CD14-positive monocyte (primary cell): Measurements from ENCODE around the gene PIP5K1B. TPM values are rescaled to one million over a fixed set of nuclear protein-coding genes. Genes with fewer than 3 reads are reported as not detected.

Experiments
- DNase-seq, 3 donors: peaks; one replicate each; pipeline ENCODE4 v3.0.0-alpha.2; 2011 to 2022
- H2AFZ ChIP-seq: 2 replicates; pipeline ENCODE4 v1.6.0; 2012; ENCODE audit warnings: mild to moderate bottlenecking, low read depth, low read length, inconsistent platforms; ENCODE audit not compliant: insufficient read depth, poor library complexity, severe bottlenecking
- H3K27ac ChIP-seq, 2 donors: 1 replicate in 1 of 2; 2 replicates in 1 of 2; pipeline ENCODE4 v1.5.1; 2012 to 2013; ENCODE audit warnings: low read length in 2 of 2, control low read depth in 1 of 2, inconsistent platforms in 1 of 2, low read depth in 1 of 2, mild to moderate bottlenecking in 1 of 2
- H3K27me3 ChIP-seq, 2 donors: one replicate each; pipeline versions ENCODE4 v1.6.0 to v1.6.1; 2011 to 2013; ENCODE audit warnings: low read length in 2 of 2; ENCODE audit not compliant: control insufficient read depth in 2 of 2, insufficient read depth in 2 of 2
- H3K36me3 ChIP-seq, 2 donors: replicated peaks in 1 of 2; 1 replicate in 1 of 2; 2 replicates in 1 of 2; pipeline versions ENCODE4 v1.5.1 to v1.6.1; 2012 to 2013; ENCODE audit warnings: low read length in 2 of 2, control low read depth in 1 of 2, inconsistent platforms in 1 of 2, mild to moderate bottlenecking in 1 of 2; ENCODE audit not compliant: insufficient read depth in 2 of 2, control insufficient read depth in 1 of 2
- H3K4me1 ChIP-seq, 2 donors: 1 replicate in 1 of 2; 2 replicates in 1 of 2; pipeline versions ENCODE4 v1.5.1 to v1.6.1; 2012 to 2013; ENCODE audit warnings: low read length in 2 of 2, control low read depth in 1 of 2, inconsistent platforms in 1 of 2, mild to moderate bottlenecking in 1 of 2, moderate library complexity in 1 of 2; ENCODE audit not compliant: insufficient read depth in 2 of 2, control insufficient read depth in 1 of 2
- H3K4me2 ChIP-seq: replicated peaks from 2 replicates; pipeline ENCODE3; 2012; ENCODE audit warnings: low read length, moderate library complexity, mild to moderate bottlenecking; ENCODE audit not compliant: poor library complexity, severe bottlenecking; ENCODE audit errors: extremely low read depth
- H3K4me3 ChIP-seq, 3 experiments: fragments of 200-600 bp in 1 of 3; sonication (generic) in 1 of 3; replicated peaks in 1 of 3; 1 replicate in 2 of 3; 2 replicates in 1 of 3; pipeline ENCODE4 v1.5.1; 2011 to 2013; ENCODE audit warnings: low read length in 3 of 3, mild to moderate bottlenecking in 3 of 3, control low read depth in 2 of 3, low read depth in 2 of 3, inconsistent platforms in 1 of 3, moderate library complexity in 1 of 3
- H3K79me2 ChIP-seq: 2 replicates; pipeline ENCODE4 v1.6.0; 2012; ENCODE audit warnings: mild to moderate bottlenecking, control low read depth, inconsistent platforms, low read length, moderate library complexity; ENCODE audit not compliant: insufficient read depth
- H3K9ac ChIP-seq: 2 replicates; pipeline ENCODE4 v1.6.0; 2017; ENCODE audit warnings: low read length, mild to moderate bottlenecking; ENCODE audit not compliant: insufficient read depth, poor library complexity, severe bottlenecking
- H3K9me3 ChIP-seq, 2 donors: replicated peaks in 1 of 2; 1 replicate in 1 of 2; 2 replicates in 1 of 2; pipeline versions ENCODE4 v1.5.1 to v1.6.1; 2012 to 2013; ENCODE audit warnings: low read length in 2 of 2, control low read depth in 1 of 2; ENCODE audit not compliant: control insufficient read depth in 1 of 2, insufficient read depth in 1 of 2
- H4K20me1 ChIP-seq: 2 replicates; pipeline ENCODE4 v1.6.0; 2012; ENCODE audit warnings: mild to moderate bottlenecking, low read length, control low read depth, moderate library complexity; ENCODE audit not compliant: insufficient read depth
- H3K27ac Mint-ChIP-seq, 7 donors: one replicate each; pipeline ENCODE4 v1.8.0; 2020; ENCODE audit warnings: mild to moderate bottlenecking in 7 of 7, mixed read lengths in 7 of 7, moderate library complexity in 6 of 7, inconsistent platforms in 2 of 7
- H3K27me3 Mint-ChIP-seq, 3 donors: one replicate each; pipeline ENCODE4 v1.8.0; 2021 to 2022; ENCODE audit warnings: low read depth in 3 of 3, mild to moderate bottlenecking in 3 of 3, mixed read lengths in 3 of 3, moderate library complexity in 3 of 3, inconsistent platforms in 1 of 3
- H3K36me3 Mint-ChIP-seq, 2 donors: one replicate each; pipeline ENCODE4 v1.8.0; 2020; ENCODE audit warnings: mixed read lengths in 2 of 2, inconsistent platforms in 1 of 2, mild to moderate bottlenecking in 1 of 2
- H3K4me1 Mint-ChIP-seq: one replicate; pipeline ENCODE4 v1.8.0; 2020; ENCODE audit warnings: mild to moderate bottlenecking, mixed read lengths
- H3K4me3 Mint-ChIP-seq, 2 donors: one replicate each; pipeline ENCODE4 v1.8.0; 2020; ENCODE audit warnings: mild to moderate bottlenecking in 2 of 2, mixed read lengths in 2 of 2, moderate library complexity in 1 of 2
- H3K9me3 Mint-ChIP-seq, 7 donors: one replicate each; pipeline ENCODE4 v1.8.0; 2020 to 2022; ENCODE audit warnings: mixed read lengths in 7 of 7, mild to moderate bottlenecking in 6 of 7, moderate library complexity in 6 of 7, inconsistent platforms in 2 of 7
- CTCF ChIP-seq: fragments of 200-600 bp; IDR thresholded peaks from one replicate; pipeline ENCODE4 v1.8.0; 2022; ENCODE audit warnings: antibody characterized with exemption, mild to moderate bottlenecking
- WGBS: methylation state at CpG from one replicate; pipeline ENCODE4 v1.1.5; 2013; ENCODE audit warnings: missing lambda C conversion rate; ENCODE audit not compliant: insufficient coverage; 5-methylcytosine and 5-hydroxymethylcytosine counted together
- intact Hi-C, 2 donors: fragments of 100-400 bp; cut with micrococcal nuclease; formaldehyde crosslinking; loops; one replicate each; pipeline versions ENCODE4 v1.15.0 to v1.15.1; 2023
- polyA plus RNA-seq, 3 donors: library from polyadenylated mRNA; depleted of rRNA in 1 of 3; unstranded in 2 of 3; stranded (reverse) in 1 of 3; fragments of 300-500 nt in 2 of 3; fragments of >200 nt in 1 of 3; fragmentation: Illumina TruSeq in 2 of 3; gene quantifications; 1 replicate in 2 of 3; 2 replicates in 1 of 3; pipeline ENCODE4 v1.2.3, GENCODE V29; 2012 to 2021

Gene PIP5K1B
- polyA plus RNA-seq, 3 donors, result 0.18 to 4.1 (median 0.87) TPM

- no peaks in the 10 kb centered on the region for H3K36me3 ChIP-seq
- WGBS, result no CpG with 5 or more reads among the region's 3 CpGs
- H3K4me3 ChIP-seq, result no peak overlapping the region
- Mint-ChIP-seq H3K4me1 (peaks cover 18% of the 10 kb centered on the region), H3K27me3 (peaks cover 0 to 2% (median 0%) of the 10 kb centered on the region in 3 donors), H3K27ac (peak overlapping the region in 3 of 7 donors; percentile 18 to 31 (median 29)), H3K9me3 (peaks cover 0 to 4% (median 0%) of the 10 kb centered on the region in 7 donors), H3K36me3 (peaks cover 1 to 23% of the 10 kb centered on the region in 2 donors), H3K4me3 (no peak overlapping the region)
- no peaks in the 10 kb centered on the region for H3K27me3 ChIP-seq
- H3K4me1 ChIP-seq, result peaks cover 12 to 13% of the 10 kb centered on the region in 2 donors
- H2AFZ ChIP-seq, result no peak overlapping the region
- no peaks in the 10 kb centered on the region for H3K9me3 ChIP-seq
- TF ChIP-seq CTCF, result no peak
- no peaks in the 10 kb centered on the region for H3K79me2 ChIP-seq
- no peak overlapping the region for H3K4me2 ChIP-seq
- no peak overlapping the region for H3K9ac ChIP-seq
- peak overlapping the region in 1 of 2 donors; percentile 11 for H3K27ac ChIP-seq
- H4K20me1 ChIP-seq, result peaks cover 23% of the 10 kb centered on the region
- intact Hi-C loops, result no loop called here
- DNase-seq, result no peak
Measured at GRCh38 chr9:68964102-68964541, 259.1 kb downstream of the PIP5K1B start.

GRCh38 chr9:68964765-68965164 is 259.7 kb downstream of the PIP5K1B start:
- DNase-seq, result no peak
- intact Hi-C loops, result no loop called here
- H4K20me1 ChIP-seq, result peaks cover 26% of the 10 kb centered on the region
- no peak for TF ChIP-seq CTCF
- H3K9me3 Mint-ChIP-seq, result peaks cover 0 to 4% (median 0%) of the 10 kb centered on the region in 7 donors
- H3K27ac Mint-ChIP-seq, result peak overlapping the region in 1 of 7 donors; percentile 31
- H3K4me3 Mint-ChIP-seq, result no peak overlapping the region
- H3K4me3 ChIP-seq, result no peak overlapping the region
- peak overlapping the region in 1 of 2 donors; percentile 11 for H3K27ac ChIP-seq
- no peaks in the 10 kb centered on the region for H3K9me3 ChIP-seq
- no peak overlapping the region for H3K4me2 ChIP-seq
- H3K27me3 Mint-ChIP-seq, result peaks cover 0 to 2% (median 0%) of the 10 kb centered on the region in 3 donors
- no peaks in the 10 kb centered on the region for H3K79me2 ChIP-seq
- H3K36me3 Mint-ChIP-seq, result peaks cover 3 to 27% of the 10 kb centered on the region in 2 donors
- WGBS, result no CpG with 5 or more reads among the region's 3 CpGs
- no peak overlapping the region for H3K9ac ChIP-seq
- no peak overlapping the region for H2AFZ ChIP-seq
- peaks cover 12 to 13% of the 10 kb centered on the region in 2 donors for H3K4me1 ChIP-seq
- no peaks in the 10 kb centered on the region for H3K27me3 ChIP-seq
- no peaks in the 10 kb centered on the region for H3K36me3 ChIP-seq
- H3K4me1 Mint-ChIP-seq, result peaks cover 18% of the 10 kb centered on the region
